ACC112 (cell line): ENCODE results near the gene CSKMT.
"Not testable (repeated sequence)": the region's sequence is repeated elsewhere in the genome, so short reads cannot be mapped to it uniquely, and the experiment has no call there.

Experiments
- H2AFZ ChIP-seq: fragments of 200-600 bp; sonication (generic); one replicate; pipeline ENCODE4 v1.6.0; 2017; ENCODE audit warnings: antibody characterized with exemption, low read length; ENCODE audit not compliant: unreplicated experiment
- H3K27ac ChIP-seq: fragments of 200-600 bp; sonication (generic); 2 replicates; pipeline ENCODE4 v1.5.1; 2014; ENCODE audit warnings: low read depth, mild to moderate bottlenecking, antibody characterized with exemption, low read length, moderate library complexity
- H3K27me3 ChIP-seq: fragments of 200-600 bp; sonication (generic); 2 replicates; pipeline ENCODE4 v1.6.1; 2014; ENCODE audit warnings: mild to moderate bottlenecking, antibody characterized with exemption, low read length, moderate library complexity, mixed read lengths; ENCODE audit not compliant: insufficient read depth
- H3K36me3 ChIP-seq: fragments of 200-600 bp; sonication (generic); 2 replicates; pipeline ENCODE4 v1.6.1; 2016; ENCODE audit warnings: mild to moderate bottlenecking, antibody characterized with exemption, low read length, moderate library complexity, mixed read lengths; ENCODE audit not compliant: insufficient read depth
- H3K4me1 ChIP-seq: fragments of 200-600 bp; sonication (generic); one replicate; pipeline ENCODE4 v1.6.1; 2016; ENCODE audit warnings: low read length, mixed read lengths; ENCODE audit not compliant: insufficient read depth, unreplicated experiment, control insufficient read depth
- H3K4me3 ChIP-seq: fragments of 200-600 bp; sonication (generic); 2 replicates; pipeline ENCODE4 v1.5.1; 2014; ENCODE audit warnings: mild to moderate bottlenecking, low read depth, low read length
- H3K79me2 ChIP-seq: fragments of 200-600 bp; sonication (generic); one replicate; pipeline ENCODE4 v1.6.0; 2016; ENCODE audit warnings: low read length; ENCODE audit not compliant: control insufficient read depth, unreplicated experiment, insufficient read depth

Gene CSKMT

GRCh38 chr11:62689421-62690183 lies 24.5 kb downstream of the CSKMT start, which contains the start of gene LRRN4CL:
Gene LRRN4CL, minus strand, starts transcription at chr11:62689530. Its CDS starts 1,022 bp downstream, at chr11:62688508.
- Histone ChIP-seq H3K36me3 (peaks cover 15% of the 10 kb centered on the region; the same call in 1 of the 2 replicates), H3K27me3 (no peaks in the 10 kb centered on the region), H2AFZ (no peak within 1 kb of the TSS), H3K4me1 (peaks cover 15% of the 10 kb centered on the region), H3K4me3 (peak within 1 kb of the TSS; percentile 9; the same call in 1 of the 2 replicates), H3K27ac (peak within 1 kb of the TSS; percentile 16; the same call in 1 of the 2 replicates), H3K79me2 (no peaks in the 10 kb centered on the region)

GRCh38 chr11:62693624-62694023 lies 28.5 kb downstream of the CSKMT start:
- Histone ChIP-seq H3K4me1 (peaks cover 15% of the 10 kb centered on the region), H3K36me3 (peaks cover 15% of the 10 kb centered on the region; the same call in 1 of the 2 replicates)
- H3K79me2 ChIP-seq, H3K27me3 ChIP-seq, H2AFZ ChIP-seq, H3K4me3 ChIP-seq, H3K27ac ChIP-seq: not testable (repeated sequence)

- H3K4me3 ChIP-seq: no peak overlapping the region
- H3K27ac ChIP-seq: peak overlapping the region; percentile 38; the same call in 1 of the 2 replicates
Measured at GRCh38 chr11:62694455-62695167, 29.5 kb downstream of the CSKMT start.

GRCh38 chr11:62702246-62702645 lies 37.1 kb downstream of the CSKMT start:
- no peak overlapping the region for H3K4me3 ChIP-seq
- H3K36me3 ChIP-seq: peaks cover 12% of the 10 kb centered on the region
- no peaks in the 10 kb centered on the region for H3K79me2 ChIP-seq
- H2AFZ ChIP-seq: no peak overlapping the region
- no peak overlapping the region for H3K27ac ChIP-seq
- H3K4me1 ChIP-seq: peaks cover 12% of the 10 kb centered on the region
- no peaks in the 10 kb centered on the region for H3K27me3 ChIP-seq

More at GRCh38 chr11:62694455-62695167, 29.5 kb downstream of the CSKMT start:
- Histone ChIP-seq H3K4me1 (peaks cover 8% of the 10 kb centered on the region), H3K27me3 (no peaks in the 10 kb centered on the region), H3K36me3 (peaks cover 15% of the 10 kb centered on the region; the same call in 1 of the 2 replicates), H3K79me2 (no peaks in the 10 kb centered on the region), H2AFZ (no peak overlapping the region)

GRCh38 chr11:62703921-62704320 lies 38.8 kb downstream of the CSKMT start:
- H3K4me3 ChIP-seq, H2AFZ ChIP-seq, H3K27ac ChIP-seq, H3K27me3 ChIP-seq, H3K79me2 ChIP-seq: not testable (repeated sequence)
- Histone ChIP-seq H3K36me3 (peaks cover 12% of the 10 kb centered on the region), H3K4me1 (peaks cover 17% of the 10 kb centered on the region)

GRCh38 chr11:62705413-62705812 lies 40.3 kb downstream of the CSKMT start:
- H3K27ac ChIP-seq: peak overlapping the region; percentile 66
- H3K27me3 ChIP-seq: no peaks in the 10 kb centered on the region
- H3K36me3 ChIP-seq: peaks cover 15% of the 10 kb centered on the region
- H3K79me2 ChIP-seq: no peaks in the 10 kb centered on the region
- H3K4me3 ChIP-seq: peak overlapping the region; percentile 75
- H2AFZ ChIP-seq: peak overlapping the region; percentile 30
- H3K4me1 ChIP-seq: peaks cover 26% of the 10 kb centered on the region

- no peaks in the 10 kb centered on the region for H3K27me3 ChIP-seq
- peak overlapping the region; percentile 66 for H3K27ac ChIP-seq
- H3K4me3 ChIP-seq: peak overlapping the region; percentile 75
- H3K4me1 ChIP-seq: peaks cover 27% of the 10 kb centered on the region
- H3K79me2 ChIP-seq: no peaks in the 10 kb centered on the region
- H2AFZ ChIP-seq: peak overlapping the region; percentile 30
- peaks cover 16% of the 10 kb centered on the region for H3K36me3 ChIP-seq
Measured at GRCh38 chr11:62705880-62706849, 41.1 kb downstream of the CSKMT start.

GRCh38 chr11:62706850-62707247 lies 41.7 kb downstream of the CSKMT start:
- Histone ChIP-seq H2AFZ (no peak overlapping the region), H3K79me2 (no peaks in the 10 kb centered on the region), H3K27ac (no peak overlapping the region), H3K36me3 (peaks cover 14% of the 10 kb centered on the region; the same call in 1 of the 2 replicates), H3K27me3 (no peaks in the 10 kb centered on the region), H3K4me3 (peak overlapping the region; percentile 75; the same call in 1 of the 2 replicates), H3K4me1 (peaks cover 27% of the 10 kb centered on the region)

GRCh38 chr11:62707277-62707861 lies 42.3 kb downstream of the CSKMT start, which contains the start of the genes BSCL2 and GNG3:
Gene BSCL2, minus strand, starts transcription at chr11:62707424. Its CDS starts 229 bp downstream, at chr11:62707195.
Gene GNG3, plus strand, starts transcription at chr11:62707676. Its CDS starts 620 bp downstream, at chr11:62708296.
- Histone ChIP-seq H3K27ac (no peak within 1 kb of the TSS), H2AFZ (no peak within 1 kb of the TSS), H3K27me3 (no peaks in the 10 kb centered on the region), H3K4me1 (peaks cover 27% of the 10 kb centered on the region), H3K79me2 (no peaks in the 10 kb centered on the region), H3K4me3 (peak within 1 kb of the TSS; percentile 75), H3K36me3 (peaks cover 18% of the 10 kb centered on the region)
